Activated CD4-positive, alpha-beta T cell treated with anti-CD3 and anti-CD28 coated beads for 36 hours (primary cell): Measurements from ENCODE around the gene DAGLA. TPM values are rescaled to one million over a fixed set of nuclear protein-coding genes. Genes with fewer than 3 reads are reported as not detected.

ENCODE experiments used
- ATAC-seq: fragments of 200-7000 bp; cut with Tn5 transposase; one replicate; pipeline ENCODE4 v1.10.0; 2021; ENCODE audit warnings: mild to moderate bottlenecking, moderate library complexity
- CTCF ChIA-PET: fragments of 350-600 bp; sonication (Branson Sonifier 250); formaldehyde crosslinking; loops from one replicate; lab custom pipeline; 2021; ENCODE audit warnings: antibody characterized with exemption; lab: Charles Lee
- POLR2A ChIA-PET: fragments of 350-600 bp; sonication (Branson Sonifier 250); formaldehyde crosslinking; loops from one replicate; lab custom pipeline; 2021; ENCODE audit warnings: antibody characterized with exemption, inconsistent platforms; lab: Charles Lee
- DNase-seq: peaks from one replicate; pipeline ENCODE4 v3.0.0-alpha.2; 2020
- H3K27ac Mint-ChIP-seq: one replicate; pipeline ENCODE4 v1.8.0; 2021; ENCODE audit warnings: mixed read lengths
- H3K27me3 Mint-ChIP-seq: one replicate; pipeline ENCODE4 v1.8.0; 2021; ENCODE audit warnings: mixed read lengths
- H3K36me3 Mint-ChIP-seq: one replicate; pipeline ENCODE4 v1.8.0; 2021; ENCODE audit warnings: low read depth, mixed read lengths
- H3K4me1 Mint-ChIP-seq: one replicate; pipeline ENCODE4 v1.8.0; 2021; ENCODE audit warnings: mixed read lengths
- H3K4me3 Mint-ChIP-seq: one replicate; pipeline ENCODE4 v1.8.0; 2021; ENCODE audit warnings: mild to moderate bottlenecking, moderate library complexity, mixed read lengths
- H3K9me3 Mint-ChIP-seq: one replicate; pipeline ENCODE4 v1.8.0; 2021; ENCODE audit warnings: low read depth, mixed read lengths
- intact Hi-C, 2 experiments: fragments of 100-400 bp; cut with DNase I in 1 of 2; cut with micrococcal nuclease in 1 of 2; formaldehyde crosslinking; loops; one replicate each; pipeline versions ENCODE4 v1.14.2 to v1.15.1; 2022 to 2024; cut with DNase I, micrococcal nuclease
- total RNA-seq, 2 experiments: library from RNA; stranded (reverse); gene quantifications; one replicate each; pipeline ENCODE4 v1.2.3, GENCODE V29; 2021

The DAGLA gene
- total RNA-seq, 2 experiments from 2014 or later, result 0.09 to 0.14 TPM

DNA sequence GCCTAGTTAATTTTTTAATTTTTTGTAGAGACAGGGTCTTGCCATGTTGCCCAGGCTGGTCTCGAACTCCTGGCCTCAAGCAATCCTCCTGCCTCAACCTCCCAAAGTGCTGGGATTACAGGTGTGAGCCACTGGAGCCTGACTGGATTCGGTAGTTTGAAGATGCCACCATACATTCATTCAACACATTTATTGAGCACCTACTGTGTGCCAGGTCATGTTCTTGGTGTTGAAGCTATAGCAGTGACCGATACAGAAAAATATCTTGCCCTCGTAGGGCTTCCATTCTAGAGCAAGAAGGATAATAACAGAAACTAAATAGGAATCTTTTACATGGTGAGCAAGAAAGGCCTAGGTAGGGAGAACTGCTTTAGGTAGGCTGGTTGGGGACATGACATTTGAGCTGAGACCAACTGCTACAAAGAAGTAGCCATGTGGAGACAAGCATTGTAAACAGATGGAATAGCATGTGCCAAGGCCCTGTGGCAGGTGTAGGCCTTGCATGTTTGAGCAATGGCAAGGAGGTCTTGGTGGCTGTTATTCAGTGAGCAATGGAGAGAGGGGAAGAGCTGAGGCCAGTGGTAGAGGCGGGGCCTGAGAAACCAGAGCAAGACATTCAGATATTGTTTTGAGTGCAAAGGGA lies 70.6 kb downstream of the DAGLA start:
- no peaks in the 10 kb centered on the region for H3K9me3 Mint-ChIP-seq

DNA sequence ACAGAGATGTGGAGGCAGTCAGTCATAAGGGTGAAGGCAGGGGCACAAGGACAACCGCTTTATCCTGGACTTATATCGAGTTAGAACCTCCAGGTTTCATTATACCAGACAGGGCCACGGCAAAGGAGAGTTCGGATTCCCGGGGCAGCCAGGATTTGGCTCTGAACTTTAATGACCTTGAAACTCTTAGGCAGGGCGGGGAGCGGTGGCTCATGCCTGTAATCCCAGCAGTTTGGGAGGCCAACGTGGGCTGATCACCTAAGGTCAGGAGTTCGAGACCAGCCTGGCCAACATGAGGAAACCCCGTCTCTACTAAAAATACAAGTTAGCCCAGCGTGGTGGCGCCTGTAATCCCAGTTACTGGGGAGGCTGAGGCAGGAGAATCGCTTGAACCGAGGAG lies 71.2 kb downstream of the DAGLA start:
- no peaks in the 10 kb centered on the region for H3K9me3 Mint-ChIP-seq

More for the DNA sequence above, 70.6 kb downstream of the DAGLA start:
- Mint-ChIP-seq H3K27ac (no peak overlapping the region), H3K4me3 (no peak overlapping the region), H3K27me3 (peaks cover 28% of the 10 kb centered on the region), H3K36me3 (no peaks in the 10 kb centered on the region), H3K4me1 (peaks cover 5% of the 10 kb centered on the region)
- intact Hi-C loops, result loop anchor here (5.0 kb wide), 2 partner anchors 197 to 357 kb away; no protein-coding TSS in a partner anchor
- no peak for DNase-seq
- ATAC-seq, result no peak
- ChIA-PET CTCF (interaction anchor here (0.6 to 1.5 kb wide), 5 partner anchors 17 to 834 kb away, joined by 3 to 6 read pairs (median 3); no protein-coding TSS in a partner anchor), POLR2A (no interaction called here)

DNA sequence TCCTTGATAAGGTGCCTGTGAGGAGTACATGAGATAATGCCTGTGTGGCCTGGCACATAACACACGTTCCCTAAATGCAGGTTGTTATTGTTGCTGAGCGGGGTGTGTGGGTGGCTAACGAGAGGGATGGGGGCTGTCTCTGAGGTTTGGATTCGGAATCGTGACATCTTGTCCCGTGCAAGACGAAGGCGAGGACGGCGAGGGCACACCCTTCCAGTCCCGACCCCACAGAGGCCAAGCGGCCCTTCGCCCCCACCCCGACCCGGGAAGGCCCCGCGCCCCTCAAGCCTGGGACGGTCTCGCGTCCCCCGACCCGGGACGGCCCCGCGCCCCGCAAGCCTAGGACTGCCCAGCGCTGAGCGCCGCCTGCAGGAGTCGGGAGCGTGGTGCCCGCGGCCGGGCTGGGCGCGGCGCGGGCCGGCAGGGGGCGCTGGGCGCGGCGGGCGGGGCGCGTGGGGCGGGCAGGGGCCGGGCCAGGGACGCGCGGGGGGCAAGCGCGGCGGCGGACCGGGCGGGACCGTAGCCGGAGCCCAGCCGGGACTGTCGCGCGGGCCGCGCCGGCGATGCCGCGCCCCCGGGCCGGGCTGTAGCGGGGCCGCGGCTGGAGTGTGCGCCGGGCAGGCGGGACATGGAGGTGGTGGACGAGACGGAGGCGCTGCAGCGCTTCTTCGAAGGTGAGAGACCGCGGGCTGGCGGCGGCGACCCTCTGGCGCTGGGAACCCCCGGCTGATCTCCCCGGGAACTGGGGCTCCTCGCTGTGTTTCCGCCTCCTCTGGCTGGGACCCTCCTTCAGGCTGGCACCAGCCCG lies 72.1 kb downstream of the DAGLA start, which contains the start of gene MYRF:
Gene MYRF, plus strand, starts transcription at position 520 of the 808 bp plus-strand sequence. Its CDS starts 109 bp downstream, at position 629.
- intact Hi-C loops, result loop anchor here (1.0 to 5.0 kb wide), 4 partner anchors 24 to 356 kb away; no protein-coding TSS in a partner anchor
- peak within 1 kb of the TSS; percentile 55 for H3K4me3 Mint-ChIP-seq
- peaks cover 28% of the 10 kb centered on the region for H3K27me3 Mint-ChIP-seq
- peak; percentile 76 for DNase-seq
- no peak within 1 kb of the TSS for H3K27ac Mint-ChIP-seq
- ChIA-PET CTCF (interaction anchor here (0.7 kb wide), 1 partner anchor 1785 kb away, joined by 4 read pairs; the partner anchor contains the start of gene PLAAT4), POLR2A (no interaction called here)
- peak; percentile 87 for ATAC-seq
- no peaks in the 10 kb centered on the region for H3K9me3 Mint-ChIP-seq
- H3K36me3 Mint-ChIP-seq, result no peaks in the 10 kb centered on the region
- H3K4me1 Mint-ChIP-seq, result peaks cover 9% of the 10 kb centered on the region

More for the DNA sequence above, 71.2 kb downstream of the DAGLA start:
- no peaks in the 10 kb centered on the region for H3K36me3 Mint-ChIP-seq
- H3K4me1 Mint-ChIP-seq, result peaks cover 7% of the 10 kb centered on the region
- ATAC-seq (no peak), DNase-seq (no peak)
- H3K27me3 Mint-ChIP-seq, result peaks cover 28% of the 10 kb centered on the region
- ChIA-PET CTCF (interaction anchor here (0.6 to 1.5 kb wide), 5 partner anchors 18 to 1785 kb away, joined by 3 to 6 read pairs (median 4); partner anchors contain the start of gene PLAAT4), POLR2A (no interaction called here)
- H3K4me3 Mint-ChIP-seq, result no peak overlapping the region
- no peak overlapping the region for H3K27ac Mint-ChIP-seq
- intact Hi-C loops, result loop anchor here (5.0 kb wide), 2 partner anchors 196 to 356 kb away; no protein-coding TSS in a partner anchor

DNA sequence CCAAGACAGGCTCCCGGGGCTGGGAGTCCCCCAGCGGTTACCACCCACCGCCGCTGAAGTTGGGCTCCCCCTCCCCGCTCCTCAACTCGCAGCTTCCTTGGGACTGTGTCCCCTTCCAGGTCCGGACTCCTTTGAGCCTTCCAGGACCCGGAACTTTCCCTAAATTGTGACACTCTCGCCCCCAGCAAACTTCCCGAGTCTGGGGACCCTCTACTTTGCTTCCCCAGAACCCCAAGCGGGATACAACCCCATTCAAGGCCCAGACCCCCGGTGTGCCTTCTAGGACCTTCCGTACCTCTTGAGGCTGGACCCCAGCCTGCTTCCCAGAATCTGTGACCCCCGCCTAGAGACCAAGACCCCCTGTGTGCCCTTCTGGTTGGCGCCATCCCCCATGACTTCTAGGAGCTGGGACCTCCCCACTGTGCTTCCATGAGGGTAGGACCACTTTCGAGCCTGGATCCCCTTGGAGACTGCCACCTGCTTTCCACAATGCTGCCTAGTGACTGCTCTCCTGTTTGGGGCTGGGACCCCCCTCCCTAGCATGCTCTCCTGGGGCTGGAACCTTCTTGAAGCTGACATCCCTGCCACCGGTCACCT lies 72.8 kb downstream of the DAGLA start:
- peaks cover 28% of the 10 kb centered on the region for H3K27me3 Mint-ChIP-seq
- H3K27ac Mint-ChIP-seq, result no peak overlapping the region
- CTCF ChIA-PET, result interaction anchor here (0.6 to 1.1 kb wide), 4 partner anchors 11 to 355 kb away, joined by 3 to 4 read pairs (median 3); no protein-coding TSS in a partner anchor
- peaks cover 9% of the 10 kb centered on the region for H3K4me1 Mint-ChIP-seq
- DNase-seq (no peak), ATAC-seq (no peak)
- no peaks in the 10 kb centered on the region for H3K36me3 Mint-ChIP-seq
- H3K4me3 Mint-ChIP-seq, result peak overlapping the region; percentile 55
- no peaks in the 10 kb centered on the region for H3K9me3 Mint-ChIP-seq
- intact Hi-C loops, result loop anchor here (1.0 to 5.0 kb wide), 4 partner anchors 23 to 356 kb away; no protein-coding TSS in a partner anchor
- POLR2A ChIA-PET, result interaction anchor here (1.1 kb wide), 1 partner anchor 39 kb away, joined by 4 read pairs; no protein-coding TSS in a partner anchor

DNA sequence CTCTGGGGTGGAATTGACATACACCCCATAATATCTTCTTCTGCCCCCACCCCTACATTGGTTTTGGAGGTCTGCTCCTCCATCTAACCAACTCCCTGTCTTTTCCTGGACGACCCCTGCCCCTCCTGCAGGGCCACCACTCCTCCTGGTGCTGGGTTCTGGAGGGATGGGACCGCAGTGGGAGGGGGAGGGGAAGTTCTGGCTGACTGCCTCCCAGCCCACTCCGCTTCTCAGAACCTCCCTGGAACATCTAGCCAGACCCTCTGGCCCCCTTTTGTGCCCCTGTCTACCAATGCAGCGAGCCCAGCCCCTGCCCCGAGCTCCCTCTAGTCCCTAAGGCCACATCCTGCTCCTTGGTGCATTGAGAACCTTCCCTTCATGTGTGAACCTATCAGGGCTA lies 73.5 kb downstream of the DAGLA start:
- ChIA-PET POLR2A (interaction anchor here (1.1 kb wide), 1 partner anchor 38 kb away, joined by 4 read pairs; no protein-coding TSS in a partner anchor), CTCF (interaction anchor here (0.8 to 1.1 kb wide), 3 partner anchors 12 to 355 kb away, joined by 3 to 4 read pairs (median 3); no protein-coding TSS in a partner anchor)
- intact Hi-C loops, result loop anchor here (2.0 to 5.0 kb wide), 3 partner anchors 194 to 355 kb away; no protein-coding TSS in a partner anchor
- Mint-ChIP-seq H3K9me3 (no peaks in the 10 kb centered on the region), H3K4me1 (peaks cover 9% of the 10 kb centered on the region), H3K27me3 (peaks cover 28% of the 10 kb centered on the region), H3K36me3 (no peaks in the 10 kb centered on the region), H3K27ac (no peak overlapping the region), H3K4me3 (no peak overlapping the region)
- DNase-seq (no peak), ATAC-seq (no peak)

DNA sequence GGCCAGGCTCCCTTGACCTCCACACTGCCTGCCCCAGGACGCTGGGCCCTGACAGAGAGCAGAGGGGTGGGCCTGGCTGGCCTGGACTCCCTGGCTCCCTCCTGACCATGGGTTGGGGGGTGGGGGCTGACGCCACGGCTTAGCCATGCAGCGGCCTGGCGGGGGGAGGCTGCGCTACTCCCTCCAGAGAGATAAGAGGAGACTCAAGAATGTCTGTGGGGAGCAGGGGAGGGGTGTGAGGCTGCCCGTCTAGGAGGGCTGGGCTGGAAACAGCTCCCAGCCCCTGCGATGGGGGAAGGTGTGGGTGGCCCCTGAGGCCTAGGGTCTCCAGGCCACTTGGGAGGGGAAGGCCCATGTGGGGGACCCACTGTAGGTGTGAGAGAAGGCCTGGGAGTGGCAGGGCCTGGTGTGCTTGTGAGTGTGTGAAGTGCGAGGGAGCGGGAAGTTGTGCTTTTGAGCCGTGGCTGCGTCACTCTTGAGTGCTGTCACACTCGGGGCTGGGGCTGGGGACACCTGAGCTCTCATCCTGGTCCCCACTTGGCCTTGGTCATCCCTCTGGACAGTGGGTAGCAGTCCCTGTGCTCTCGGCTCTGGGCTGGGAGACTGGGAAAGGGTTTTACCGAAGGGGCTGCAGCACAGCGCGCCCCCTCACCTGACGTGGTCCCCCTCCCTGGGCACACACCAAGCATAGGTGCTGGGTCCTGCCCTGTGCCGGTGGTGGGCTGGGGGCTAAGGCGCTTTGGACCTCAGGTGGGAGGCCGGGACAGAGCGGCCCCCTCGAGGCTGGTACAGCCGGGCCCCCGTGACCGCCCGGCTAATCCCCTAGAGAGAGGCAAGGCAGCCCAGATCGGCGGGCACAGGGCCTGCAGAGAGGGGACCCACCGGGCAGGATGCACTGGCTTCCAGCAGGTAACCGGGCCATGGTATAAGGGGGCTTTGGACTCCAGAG lies 74.6 kb downstream of the DAGLA start:
- no peak overlapping the region for H3K27ac Mint-ChIP-seq
- peaks cover 9% of the 10 kb centered on the region for H3K4me1 Mint-ChIP-seq
- DNase-seq (no peak), ATAC-seq (no peak)
- intact Hi-C loops, result loop anchor here (5.0 kb wide), 2 partner anchors 192 to 352 kb away; no protein-coding TSS in a partner anchor
- H3K36me3 Mint-ChIP-seq, result no peaks in the 10 kb centered on the region
- ChIA-PET CTCF (interaction anchor here (0.6 kb wide), 1 partner anchor 360 kb away, joined by 3 read pairs; no protein-coding TSS in a partner anchor), POLR2A (no interaction called here)
- H3K27me3 Mint-ChIP-seq, result peaks cover 23% of the 10 kb centered on the region
- H3K4me3 Mint-ChIP-seq, result no peak overlapping the region
- no peaks in the 10 kb centered on the region for H3K9me3 Mint-ChIP-seq

DNA sequence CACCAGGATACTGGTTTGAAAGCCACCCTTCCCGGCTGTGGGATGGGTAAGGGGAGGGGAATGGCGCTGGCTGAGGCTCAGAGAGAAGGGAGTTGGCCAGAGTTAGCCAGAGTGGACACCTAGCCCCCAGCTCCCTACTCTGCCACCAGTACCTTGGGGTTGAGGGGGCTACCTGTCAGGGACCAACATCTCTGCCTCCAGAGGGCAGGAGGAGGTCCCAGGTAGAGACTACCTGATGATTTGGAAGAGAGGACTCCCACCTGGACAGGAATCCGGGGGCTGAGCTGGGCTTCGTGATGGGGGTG lies 75.9 kb downstream of the DAGLA start:
- ChIA-PET POLR2A (interaction anchor here (0.7 kb wide), 1 partner anchor 14 kb away, joined by 3 read pairs; no protein-coding TSS in a partner anchor), CTCF (no interaction called here)
- intact Hi-C loops, result no loop called here
- no peaks in the 10 kb centered on the region for H3K9me3 Mint-ChIP-seq
- no peak overlapping the region for H3K4me3 Mint-ChIP-seq
- H3K36me3 Mint-ChIP-seq, result no peaks in the 10 kb centered on the region
- no peak for DNase-seq
- peaks cover 18% of the 10 kb centered on the region for H3K27me3 Mint-ChIP-seq
- peaks cover 9% of the 10 kb centered on the region for H3K4me1 Mint-ChIP-seq
- no peak overlapping the region for H3K27ac Mint-ChIP-seq
- no peak for ATAC-seq

DNA sequence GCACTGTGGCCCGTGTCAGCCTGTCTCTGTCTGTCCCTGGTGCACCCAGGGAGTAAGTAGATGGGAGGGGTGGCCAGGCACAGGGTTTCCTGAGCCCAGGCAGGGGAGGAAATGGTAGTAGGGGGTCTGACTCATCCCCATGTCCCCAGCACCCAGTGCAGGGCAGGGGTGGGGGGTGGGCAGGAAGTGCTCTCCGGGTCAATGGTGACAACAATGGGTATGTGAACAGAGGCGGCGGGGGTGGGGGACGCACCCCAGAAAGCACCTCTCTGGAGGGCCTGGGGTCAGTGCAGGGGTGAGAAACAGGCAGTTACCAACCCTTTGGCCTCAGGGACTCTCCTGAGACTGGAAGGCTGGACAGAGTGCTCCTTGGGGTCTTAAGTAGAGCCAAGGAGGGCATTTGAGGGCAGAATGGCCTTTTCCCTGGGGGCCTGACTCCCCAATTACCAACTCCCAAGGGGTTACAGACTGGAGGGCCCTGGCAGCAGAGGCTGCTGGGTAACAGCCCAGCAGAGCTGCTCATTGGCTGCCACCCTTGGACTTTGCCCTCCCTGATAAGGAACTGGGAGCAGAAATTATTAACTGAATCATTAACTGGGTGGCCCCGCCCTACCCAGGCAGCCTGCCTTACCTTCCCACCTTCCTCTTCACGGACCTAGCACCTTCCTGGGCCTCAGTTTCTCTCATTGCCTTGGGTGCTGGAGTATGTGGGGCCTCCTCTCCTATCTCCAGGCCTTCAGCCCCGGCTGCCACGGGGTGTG lies 76.4 kb downstream of the DAGLA start:
- ATAC-seq (peak; percentile 73), DNase-seq (peak; percentile 56)
- ChIA-PET CTCF (no interaction called here), POLR2A (interaction anchor here (0.7 kb wide), 1 partner anchor 15 kb away, joined by 3 read pairs; no protein-coding TSS in a partner anchor)
- Mint-ChIP-seq H3K27me3 (peaks cover 15% of the 10 kb centered on the region), H3K4me3 (no peak overlapping the region), H3K36me3 (no peaks in the 10 kb centered on the region), H3K9me3 (no peaks in the 10 kb centered on the region), H3K4me1 (peaks cover 9% of the 10 kb centered on the region), H3K27ac (no peak overlapping the region)
- intact Hi-C loops, result no loop called here

DNA sequence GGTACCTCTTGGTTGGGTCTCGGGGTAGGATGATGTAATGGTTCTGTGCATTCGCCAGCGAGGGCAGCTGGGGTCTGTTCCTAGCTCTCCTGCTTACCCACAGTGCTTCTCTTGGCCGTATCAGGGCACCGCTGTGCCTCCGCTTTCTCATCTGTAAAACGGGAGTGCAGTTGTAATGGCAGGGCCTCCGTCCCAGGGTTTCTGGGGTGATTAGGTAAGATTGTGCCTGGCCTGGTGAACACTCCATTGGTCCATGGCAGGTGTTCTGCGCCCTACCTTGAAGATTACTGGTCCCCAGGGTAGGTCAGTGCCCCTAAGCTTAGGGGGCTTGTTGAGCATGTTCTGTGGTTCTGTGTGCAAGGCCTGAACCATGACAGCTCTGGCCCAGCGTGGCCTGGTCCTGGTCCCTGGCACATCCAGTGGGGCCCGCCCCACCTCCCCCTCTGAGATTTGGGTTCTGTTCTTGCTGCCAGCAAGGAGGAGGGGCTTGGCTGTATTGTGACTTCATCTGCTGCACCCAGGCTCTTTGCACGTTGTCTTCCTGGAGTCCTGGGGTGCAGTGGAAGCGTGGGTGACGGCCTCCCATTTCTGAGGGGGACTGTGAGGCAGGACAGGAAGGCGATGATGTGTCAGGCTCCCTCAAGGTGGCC lies 77.1 kb downstream of the DAGLA start:
- H3K27ac Mint-ChIP-seq, result no peak overlapping the region
- peaks cover 10% of the 10 kb centered on the region for H3K27me3 Mint-ChIP-seq
- POLR2A ChIA-PET, result no interaction called here

More for the DNA sequence above, 77.1 kb downstream of the DAGLA start:
- Mint-ChIP-seq H3K4me3 (no peak overlapping the region), H3K9me3 (no peaks in the 10 kb centered on the region), H3K36me3 (no peaks in the 10 kb centered on the region), H3K4me1 (peaks cover 7% of the 10 kb centered on the region)
- DNase-seq (no peak), ATAC-seq (no peak)
- intact Hi-C loops, result no loop called here
- CTCF ChIA-PET, result no interaction called here
